Spleen (tissue), 7 donors: Measurements from ENCODE around the gene ZBTB5.
"Not testable (repeated sequence)": the region's sequence is repeated elsewhere in the genome, so short reads cannot be mapped to it uniquely, and the experiment has no call there.

Experiments used
- CTCF ChIP-seq, 11 experiments: fragments of 200-600 bp in 7 of 11; fragments of 450-650 bp in 4 of 11; sonication (generic) in 4 of 11; IDR thresholded peaks in 8 of 11; conservative IDR thresholded peaks in 3 of 11; 1 replicate in 7 of 11; 2 replicates in 4 of 11; pipeline versions ENCODE4 v1.4.0 to v1.8.0; 2016 to 2021; ENCODE audit warnings: antibody characterized with exemption in 11 of 11, inconsistent platforms in 4 of 11, mild to moderate bottlenecking in 1 of 11
- POLR2A ChIP-seq, 3 donors: fragments of 450-650 bp; IDR thresholded peaks; one replicate each; pipeline ENCODE4 v1.5.1; 2017; ENCODE audit warnings: antibody characterized with exemption in 3 of 3, mild to moderate bottlenecking in 1 of 3
- POLR2AphosphoS5 ChIP-seq, 3 donors: sonication (generic); formaldehyde crosslinking; IDR thresholded peaks; one replicate each; pipeline ENCODE4 v1.5.1; 2017; ENCODE audit warnings: antibody characterized with exemption in 3 of 3
- donor health status: DM: no; HTN: no; CAD: no; lungs with moderate emphysema.
- donor health status: DM: no; HTN: no; CAD: no.
- donor health status: DM: no; HTN: no; CAD: no.

- TF ChIP-seq CTCF (IDR thresholded peaks at IDR 0.05 in 8 of 11, conservative IDR thresholded peaks at IDR 0.05 in 3 of 11); POLR2A (IDR thresholded peaks at IDR 0.05); POLR2AphosphoS5 (IDR thresholded peaks at IDR 0.05): not testable (repeated sequence)
Observed at GRCh38 chr9:37514415-37514814, 49.2 kb upstream of the ZBTB5 start.
